OCI-LY3 (cell line): ENCODE results near the gene MRNIP.

ENCODE experiments used
- H2AFZ ChIP-seq: fragments of 200-600, 300-600 bp; shearing (Covaris generic); 2 replicates; pipeline ENCODE4 v1.6.0; 2014; ENCODE audit warnings: antibody characterized with exemption, low read depth, low read length
- H3K27ac ChIP-seq: fragments of 200-600, 300-600 bp; sonication (generic); 2 replicates; pipeline ENCODE4 v1.5.1; 2014; ENCODE audit warnings: mild to moderate bottlenecking, low read length, moderate library complexity, mixed read lengths
- H3K27me3 ChIP-seq: fragments of 200-600, 300-600 bp; sonication (generic); 2 replicates; pipeline ENCODE4 v1.6.1; 2014; ENCODE audit warnings: low read depth, low read length, mixed read lengths
- H3K36me3 ChIP-seq: fragments of 200-600, 300-600 bp; sonication (generic); replicated peaks from 2 replicates; pipeline ENCODE3; 2014; ENCODE audit warnings: low read depth, low read length, mixed read lengths
- H3K4me1 ChIP-seq: fragments of 300-600, 200-600 bp; sonication (generic); 2 replicates; pipeline ENCODE4 v1.6.1; 2014; ENCODE audit warnings: low read length, mixed read lengths
- H3K4me2 ChIP-seq: fragments of 200-600, 300-600 bp; sonication (generic); 2 replicates; pipeline ENCODE4 v1.6.1; 2014; ENCODE audit warnings: low read length, mixed read lengths
- H3K4me3 ChIP-seq: fragments of 300-600, 200-600 bp; sonication (generic); 2 replicates; pipeline ENCODE4 v1.5.1; 2014; ENCODE audit warnings: antibody characterized with exemption, mild to moderate bottlenecking, low read length, moderate library complexity
- H3K79me2 ChIP-seq: fragments of 300-600, 200-600 bp; shearing (Covaris generic); 2 replicates; pipeline ENCODE4 v1.6.1; 2014; ENCODE audit warnings: mild to moderate bottlenecking, low read length, mixed read lengths
- H3K9ac ChIP-seq: fragments of 300-600, 200-600 bp; shearing (Covaris generic); 2 replicates; pipeline ENCODE4 v1.6.0; 2014; ENCODE audit warnings: mild to moderate bottlenecking, low read length, moderate library complexity
- H3K9me3 ChIP-seq: fragments of 200-600, 300-600 bp; shearing (Covaris generic); 2 replicates; pipeline ENCODE4 v1.6.1; 2014; ENCODE audit warnings: low read length, mixed read lengths; ENCODE audit not compliant: insufficient read depth
- H4K20me1 ChIP-seq: fragments of 200-600, 300-600 bp; sonication (generic); 2 replicates; pipeline ENCODE4 v1.6.1; 2016; ENCODE audit warnings: low read length, mixed read lengths; ENCODE audit not compliant: insufficient read depth
- EZH2phosphoT487 ChIP-seq: fragments of 200-600 bp; shearing (Covaris generic); IDR thresholded peaks from 2 replicates; pipeline ENCODE4 v1.6.1; 2018; ENCODE audit warnings: antibody characterized with exemption, mixed run types, low read depth
- TF ChIP-seq, protein P1 (sequence below): fragments of 200-600, 300-600 bp; sonication (generic); IDR thresholded peaks from 2 replicates; pipeline ENCODE4 v1.5.1; 2014; ENCODE audit warnings: antibody characterized with exemption, low read length, low read depth

Gene MRNIP

DNA sequence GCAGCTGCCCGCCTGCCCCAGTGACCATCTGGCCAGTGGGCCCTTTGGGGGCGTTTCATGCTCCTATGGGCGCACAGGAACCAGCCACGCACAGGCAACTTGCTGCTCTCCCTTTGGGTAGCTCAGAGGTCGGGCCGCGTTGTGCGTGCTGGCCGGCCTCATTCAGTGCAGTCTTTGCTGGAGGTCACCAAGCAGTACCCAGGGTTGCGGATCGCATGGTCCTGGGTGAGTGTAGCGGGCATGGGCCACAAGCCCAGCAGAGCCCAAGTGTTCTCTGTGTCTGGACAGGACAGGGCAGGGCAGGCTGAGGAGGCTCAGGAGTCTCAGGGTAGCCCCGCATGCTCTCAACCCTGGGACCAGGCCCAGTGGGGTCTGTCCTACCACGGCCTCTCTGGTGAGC, 9.9 kb upstream of the MRNIP start:
- H3K79me2 ChIP-seq = no peaks in the 10 kb centered on the region
- H3K9me3 ChIP-seq = no peaks in the 10 kb centered on the region
- no peak overlapping the region for H3K27ac ChIP-seq
- H3K9ac ChIP-seq = no peak overlapping the region
- H2AFZ ChIP-seq = no peak overlapping the region
- TF ChIP-seq, protein P1, sequence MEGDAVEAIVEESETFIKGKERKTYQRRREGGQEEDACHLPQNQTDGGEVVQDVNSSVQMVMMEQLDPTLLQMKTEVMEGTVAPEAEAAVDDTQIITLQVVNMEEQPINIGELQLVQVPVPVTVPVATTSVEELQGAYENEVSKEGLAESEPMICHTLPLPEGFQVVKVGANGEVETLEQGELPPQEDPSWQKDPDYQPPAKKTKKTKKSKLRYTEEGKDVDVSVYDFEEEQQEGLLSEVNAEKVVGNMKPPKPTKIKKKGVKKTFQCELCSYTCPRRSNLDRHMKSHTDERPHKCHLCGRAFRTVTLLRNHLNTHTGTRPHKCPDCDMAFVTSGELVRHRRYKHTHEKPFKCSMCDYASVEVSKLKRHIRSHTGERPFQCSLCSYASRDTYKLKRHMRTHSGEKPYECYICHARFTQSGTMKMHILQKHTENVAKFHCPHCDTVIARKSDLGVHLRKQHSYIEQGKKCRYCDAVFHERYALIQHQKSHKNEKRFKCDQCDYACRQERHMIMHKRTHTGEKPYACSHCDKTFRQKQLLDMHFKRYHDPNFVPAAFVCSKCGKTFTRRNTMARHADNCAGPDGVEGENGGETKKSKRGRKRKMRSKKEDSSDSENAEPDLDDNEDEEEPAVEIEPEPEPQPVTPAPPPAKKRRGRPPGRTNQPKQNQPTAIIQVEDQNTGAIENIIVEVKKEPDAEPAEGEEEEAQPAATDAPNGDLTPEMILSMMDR = no peak
- TF ChIP-seq EZH2phosphoT487 = no peak
- H3K4me2 ChIP-seq = no peak overlapping the region
- H3K4me1 ChIP-seq = no peaks in the 10 kb centered on the region
- peaks cover 5% of the 10 kb centered on the region; the same call in 1 of the 2 replicates for H4K20me1 ChIP-seq
- H3K27me3 ChIP-seq = no peaks in the 10 kb centered on the region
- no peak overlapping the region for H3K4me3 ChIP-seq
- H3K36me3 ChIP-seq = peaks cover 67% of the 10 kb centered on the region

GRCh38 chr5:179867476-179867875, 8.9 kb upstream of the MRNIP start:
- Histone ChIP-seq H3K36me3 (peaks cover 69% of the 10 kb centered on the region), H3K79me2 (no peaks in the 10 kb centered on the region), H3K9ac (no peak overlapping the region), H3K4me1 (no peaks in the 10 kb centered on the region), H3K4me2 (no peak overlapping the region), H3K27me3 (no peaks in the 10 kb centered on the region), H2AFZ (no peak overlapping the region), H4K20me1 (peaks cover 5% of the 10 kb centered on the region; the same call in 1 of the 2 replicates), H3K4me3 (no peak overlapping the region), H3K9me3 (no peaks in the 10 kb centered on the region), H3K27ac (no peak overlapping the region)
- TF ChIP-seq, protein P1 = no peak
- TF ChIP-seq EZH2phosphoT487 = no peak

DNA sequence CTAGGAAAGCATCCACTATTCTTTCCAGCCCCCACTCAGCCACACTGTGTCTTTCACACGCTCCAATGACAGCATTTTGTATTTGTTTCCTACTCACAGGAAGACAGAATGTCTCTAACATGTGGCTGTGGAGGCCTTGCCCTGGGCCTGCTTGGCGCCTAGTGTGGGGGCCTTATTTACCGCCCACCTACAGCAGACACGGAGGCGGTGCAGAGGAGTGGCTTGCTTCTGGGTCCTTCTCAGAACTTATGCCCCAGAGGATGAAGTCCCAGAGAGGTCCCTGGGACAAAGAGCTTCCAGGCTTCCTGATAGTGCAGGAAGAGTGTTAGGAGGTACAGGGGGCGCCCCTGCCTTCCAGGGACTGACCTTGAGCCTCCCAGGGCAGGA, 8.5 kb upstream of the MRNIP start:
- H3K9ac ChIP-seq = no peak overlapping the region
- no peak overlapping the region for H2AFZ ChIP-seq
- no peak overlapping the region for H3K27ac ChIP-seq
- no peak for TF ChIP-seq EZH2phosphoT487
- TF ChIP-seq, protein P1 = no peak
- H3K79me2 ChIP-seq = no peaks in the 10 kb centered on the region
- H3K9me3 ChIP-seq = no peaks in the 10 kb centered on the region
- H3K4me3 ChIP-seq = no peak overlapping the region
- H3K4me2 ChIP-seq = no peak overlapping the region
- no peaks in the 10 kb centered on the region for H3K27me3 ChIP-seq
- H4K20me1 ChIP-seq = peaks cover 5% of the 10 kb centered on the region; the same call in 1 of the 2 replicates
- peaks cover 69% of the 10 kb centered on the region for H3K36me3 ChIP-seq
- no peaks in the 10 kb centered on the region for H3K4me1 ChIP-seq

DNA sequence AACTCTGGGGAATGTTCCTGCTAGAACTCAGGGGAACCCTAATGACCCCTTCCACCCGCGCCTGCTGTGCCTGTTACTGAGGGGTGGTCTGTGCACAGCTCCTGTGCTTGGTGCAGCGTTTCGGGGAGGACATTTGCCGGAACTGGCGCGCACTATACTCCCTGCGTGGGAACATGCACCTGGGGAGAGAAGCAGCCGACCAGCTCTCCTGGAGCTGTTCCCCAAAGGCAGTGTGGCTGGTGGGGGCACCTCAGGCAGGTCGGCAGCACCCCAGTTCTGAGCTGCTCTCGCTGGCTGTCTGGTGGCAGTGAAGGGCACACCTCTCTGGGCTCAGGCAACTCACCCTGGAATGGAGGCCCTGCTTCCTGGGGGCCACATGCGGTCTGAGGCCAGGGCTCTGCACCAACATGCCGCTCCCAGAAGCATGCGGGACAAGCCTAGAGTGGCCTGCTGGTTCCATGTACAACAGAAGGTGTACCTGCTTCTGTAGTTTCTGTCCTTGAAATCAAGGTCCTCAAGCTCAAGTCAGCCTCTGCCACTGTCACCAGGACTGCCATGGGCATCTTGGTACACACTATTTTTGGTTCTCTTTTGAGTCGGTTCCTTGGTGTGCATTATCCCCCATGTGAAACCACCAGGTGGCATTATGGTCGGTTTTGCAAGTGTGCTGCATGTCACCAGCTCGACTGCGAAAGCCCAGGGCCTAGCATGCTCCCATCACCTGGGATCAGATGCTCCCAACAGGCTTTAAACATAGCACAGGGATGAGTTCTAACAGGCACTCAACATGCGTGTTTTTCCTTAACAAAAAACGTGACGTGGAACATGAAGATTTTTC, 7.8 kb upstream of the MRNIP start:
- Histone ChIP-seq H3K9ac (no peak overlapping the region), H4K20me1 (peaks cover 5% of the 10 kb centered on the region; the same call in 1 of the 2 replicates), H3K4me3 (no peak overlapping the region), H3K4me1 (no peaks in the 10 kb centered on the region), H3K36me3 (peaks cover 72% of the 10 kb centered on the region), H3K27me3 (no peaks in the 10 kb centered on the region), H3K9me3 (no peaks in the 10 kb centered on the region), H2AFZ (no peak overlapping the region), H3K79me2 (no peaks in the 10 kb centered on the region), H3K27ac (no peak overlapping the region), H3K4me2 (no peak overlapping the region)
- TF ChIP-seq, protein P1 = peak; percentile 54
- no peak for TF ChIP-seq EZH2phosphoT487
